Measurements from ENCODE around the gene CETN1.

DNA sequence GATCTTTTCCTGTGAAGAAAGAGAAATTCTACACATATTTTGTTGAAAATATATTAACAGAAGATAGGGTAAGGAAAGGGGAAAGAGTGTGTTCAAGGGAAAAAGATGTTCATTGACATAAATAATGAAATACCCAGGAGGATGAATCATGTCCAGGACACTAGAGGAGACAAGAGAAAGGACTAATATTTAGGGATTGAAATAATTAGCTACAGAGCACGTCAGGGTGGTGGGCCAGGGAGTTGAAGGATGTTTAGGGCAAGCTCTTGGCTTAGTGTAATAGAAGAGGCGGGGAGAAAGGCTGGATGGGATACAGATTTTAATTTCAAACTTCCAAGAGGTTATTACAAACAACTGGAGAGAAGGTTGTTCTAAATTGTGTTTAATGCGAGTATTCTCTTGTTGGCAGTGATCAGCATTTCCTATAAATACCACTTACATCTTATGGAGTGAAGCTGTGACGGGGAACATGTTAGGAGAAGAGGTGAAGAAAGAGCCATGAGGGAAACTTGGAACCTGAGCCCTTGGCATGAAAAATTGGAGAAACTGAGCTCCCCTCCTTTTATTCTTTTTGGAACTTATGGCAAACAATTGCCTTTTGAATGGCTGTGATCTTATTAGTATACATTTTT is 36.6 kb upstream of the CETN1 start:
- TF ChIP-seq POLR2AphosphoS5 (IDR thresholded peaks at IDR 0.05), result no peak
- TF ChIP-seq POLR2A (IDR thresholded peaks at IDR 0.05), result no peak

All from breast epithelium (tissue), 3 donors.